CD1c-positive myeloid dendritic cell (primary cell): ENCODE results near the gene HNRNPR.
A peak's percentile ranks its signal among the peaks of the same experiment; 100 is the strongest.
"Not testable (repeated sequence)": the region's sequence is repeated elsewhere in the genome, so short reads cannot be mapped to it uniquely, and the experiment has no call there.

ENCODE experiments used
- DNase-seq: peaks from one replicate; pipeline ENCODE4 v3.0.0-alpha.2; 2016; ENCODE audit errors: extremely low spot score

Gene HNRNPR

DNA sequence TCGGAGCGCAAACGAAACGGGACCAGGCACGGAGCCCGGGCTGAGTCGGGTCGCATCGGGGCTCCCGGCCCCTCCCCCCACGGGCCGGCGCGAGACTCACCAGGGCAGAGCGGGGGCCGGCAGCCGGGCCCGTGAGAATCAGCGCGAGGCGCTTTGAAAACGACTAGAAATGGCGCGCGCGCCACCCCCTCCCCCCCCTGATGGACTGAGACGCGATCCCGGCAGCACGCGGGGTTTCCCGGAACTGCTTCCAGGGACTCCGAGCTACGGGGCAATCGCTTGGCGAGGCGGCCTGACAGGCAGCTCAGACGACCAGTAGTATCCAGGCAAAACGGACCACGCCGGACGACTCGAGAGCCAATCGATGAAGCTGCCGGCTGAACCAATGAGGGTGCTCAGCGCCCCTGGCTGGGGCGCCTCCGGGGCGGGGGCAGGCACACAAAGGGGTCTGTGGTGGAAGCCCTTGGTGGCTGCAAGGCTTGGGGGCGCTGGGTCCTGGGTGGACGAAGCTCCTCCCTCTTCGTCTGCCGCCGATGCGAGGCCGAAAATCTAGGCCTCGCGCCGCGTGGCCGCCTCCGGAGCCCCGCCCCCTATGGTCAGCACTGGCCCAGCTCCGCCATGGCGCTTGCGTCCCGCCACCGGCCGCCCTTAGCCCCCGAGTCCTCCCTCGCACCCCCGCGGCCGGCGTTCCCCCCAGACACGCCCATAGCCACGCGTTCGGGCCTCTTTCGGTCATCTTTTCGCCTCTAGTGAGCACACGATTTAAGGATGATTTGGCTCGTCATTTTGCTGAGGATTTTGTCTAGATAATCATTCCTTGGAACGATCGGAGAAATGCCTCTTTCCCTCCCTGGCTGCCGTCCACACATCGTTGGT is at the start of gene HNRNPR:
Gene HNRNPR, minus strand, starts transcription at position 174 of the 876 bp plus-strand sequence. CDS start 3,276 bp downstream, outside the sequence.
- peak; percentile 100 for DNase-seq

DNA sequence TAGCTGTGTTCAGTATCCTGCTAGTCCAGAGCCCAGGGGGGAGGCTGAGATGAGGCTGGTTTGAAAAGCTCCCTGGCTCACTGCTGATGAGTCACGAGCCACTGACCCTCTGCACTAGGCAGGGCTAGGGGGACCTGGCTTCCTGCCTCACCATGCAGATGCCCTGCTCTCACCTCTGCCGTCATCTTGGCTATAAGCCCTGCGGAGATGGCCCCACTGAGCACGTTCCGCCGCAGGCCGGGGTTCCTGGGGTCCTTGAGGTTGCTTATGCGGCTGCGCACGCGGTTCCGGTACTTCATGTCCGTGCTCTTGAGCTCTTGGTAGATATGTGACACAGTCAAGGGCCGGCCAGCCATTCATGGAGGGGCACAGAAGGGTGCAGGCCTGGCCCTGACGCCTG is 49.6 kb upstream of the HNRNPR start:
- no peak for DNase-seq

DNA sequence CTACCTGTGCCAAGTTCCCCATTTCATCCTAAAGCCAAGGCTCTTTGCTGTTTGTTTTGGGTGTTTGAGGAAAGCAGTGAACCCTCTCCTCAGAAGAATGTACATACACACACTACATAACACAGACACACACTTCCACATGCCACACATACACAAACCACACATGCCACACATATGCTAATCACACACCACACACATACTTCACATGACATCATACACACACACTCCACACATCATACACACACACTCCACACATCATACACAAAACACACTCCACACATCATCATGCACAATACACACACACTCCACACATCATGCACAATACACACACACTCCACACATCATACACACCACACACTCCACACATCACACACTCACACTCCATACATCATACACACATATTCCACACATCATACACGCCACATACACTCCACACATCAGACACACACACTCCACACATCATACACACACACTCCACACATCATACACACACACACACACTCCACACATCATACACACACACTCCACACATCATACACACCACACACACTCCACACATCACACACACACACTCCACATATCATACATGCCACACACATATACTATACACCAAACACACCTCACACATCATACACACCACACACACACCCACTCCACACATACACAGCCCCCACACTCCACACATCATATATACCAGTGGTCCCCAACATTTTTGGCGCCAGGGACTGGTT is 48.2 kb upstream of the HNRNPR start:
- DNase-seq = no peak

DNA sequence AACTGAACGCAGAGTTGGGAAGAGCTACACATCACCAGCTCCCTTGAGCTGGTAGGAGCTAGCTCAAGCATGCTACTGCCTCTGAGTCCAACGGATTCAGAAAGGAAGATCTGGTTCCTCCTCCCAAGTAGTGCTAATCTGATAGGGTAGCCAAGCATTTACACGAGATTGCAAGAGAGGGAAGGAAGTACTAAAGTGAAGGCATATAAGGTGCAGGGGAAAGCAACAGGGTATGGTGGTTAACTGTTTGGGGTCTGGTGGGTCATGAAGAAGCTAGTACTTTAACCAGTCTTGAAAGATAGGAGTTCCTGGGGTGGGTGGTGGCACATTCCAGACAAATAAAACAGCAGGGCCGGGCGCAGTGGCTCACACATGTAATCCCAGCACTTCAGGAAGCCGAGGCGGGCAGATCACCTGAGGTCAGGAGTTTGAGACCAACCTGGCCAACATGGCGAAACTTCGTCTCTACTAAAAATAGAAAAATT is 45.8 kb upstream of the HNRNPR start:
- DNase-seq = no peak

DNA sequence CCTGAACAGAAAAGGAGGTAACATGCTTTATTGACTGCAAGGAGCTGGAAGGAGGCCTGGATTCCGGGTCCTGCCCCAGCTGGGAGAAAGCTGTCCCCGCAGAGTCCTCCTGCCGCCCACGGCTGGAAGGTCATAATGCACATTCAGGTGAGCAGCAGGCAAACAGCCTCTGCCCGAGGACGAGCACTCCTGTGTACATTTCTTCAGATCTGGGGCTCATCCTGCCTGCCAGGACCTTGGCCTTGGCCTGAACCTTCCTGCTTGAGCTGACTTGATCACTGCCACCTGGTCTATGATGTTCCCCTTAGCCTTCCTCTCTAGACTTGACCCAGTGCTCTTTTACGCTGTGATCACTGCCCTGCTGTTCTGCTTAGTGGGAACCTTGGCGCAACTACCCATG is 43.4 kb upstream of the HNRNPR start:
- no peak for DNase-seq

DNA sequence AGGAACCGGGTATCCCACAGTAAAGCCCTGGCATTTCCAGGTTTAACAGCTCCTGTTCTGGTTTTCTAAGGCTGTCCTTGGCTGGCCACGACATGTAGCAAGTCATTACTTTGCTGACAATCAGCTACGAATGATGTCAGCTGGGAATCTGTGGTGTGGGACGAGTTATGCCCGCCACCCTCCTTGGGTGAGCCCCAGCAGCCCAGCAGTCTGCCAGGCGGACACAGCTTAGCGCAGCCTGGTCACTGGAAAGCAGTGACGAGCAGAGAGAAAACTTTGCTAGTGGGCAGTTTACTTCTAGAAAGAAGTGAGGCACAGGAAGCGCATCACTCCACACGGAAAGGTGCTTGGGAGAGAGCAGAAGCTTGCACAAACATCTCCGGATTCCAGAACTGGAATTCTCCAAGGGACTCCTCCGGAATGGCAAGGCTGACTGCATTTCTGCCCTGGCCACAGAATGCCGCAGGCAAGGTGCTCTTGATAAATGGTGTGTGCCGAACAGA is 41.1 kb upstream of the HNRNPR start:
- DNase-seq = no peak

DNA sequence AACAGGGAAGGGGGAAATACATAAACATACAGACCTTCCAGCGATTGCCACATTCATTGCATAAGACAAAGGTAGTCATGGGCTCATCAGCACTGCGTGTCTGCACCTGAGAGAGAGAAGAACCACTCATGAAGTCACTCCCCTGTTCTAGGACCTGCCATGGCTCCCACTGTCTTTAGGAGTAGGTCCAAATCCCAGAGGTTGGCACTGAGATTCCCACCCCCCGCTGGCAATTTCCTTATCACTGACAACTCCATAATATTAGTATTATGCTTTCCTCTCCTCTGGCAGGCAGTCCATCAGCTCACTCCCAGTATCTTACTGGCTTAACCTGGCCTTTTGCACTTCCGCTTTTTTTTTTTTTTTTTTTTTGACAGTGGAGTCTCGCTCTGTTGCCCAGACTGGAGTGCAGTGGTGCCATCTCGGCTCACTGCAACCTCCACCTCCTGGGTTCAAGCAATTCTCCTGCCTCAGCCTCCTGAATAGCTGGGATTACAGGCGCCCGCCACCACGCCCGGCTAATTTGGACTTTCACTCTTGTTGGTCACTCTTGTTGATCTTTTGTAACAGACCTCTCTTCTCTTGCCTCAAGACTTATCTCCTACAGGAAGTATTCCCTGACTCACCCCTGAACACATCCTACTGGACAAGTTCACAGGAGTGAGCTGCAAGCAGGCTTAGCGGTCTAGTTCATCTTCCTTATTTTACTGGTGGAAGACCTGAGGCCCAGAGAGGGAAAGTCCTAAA is 40.4 kb upstream of the HNRNPR start:
- peak; percentile 52 for DNase-seq

DNA sequence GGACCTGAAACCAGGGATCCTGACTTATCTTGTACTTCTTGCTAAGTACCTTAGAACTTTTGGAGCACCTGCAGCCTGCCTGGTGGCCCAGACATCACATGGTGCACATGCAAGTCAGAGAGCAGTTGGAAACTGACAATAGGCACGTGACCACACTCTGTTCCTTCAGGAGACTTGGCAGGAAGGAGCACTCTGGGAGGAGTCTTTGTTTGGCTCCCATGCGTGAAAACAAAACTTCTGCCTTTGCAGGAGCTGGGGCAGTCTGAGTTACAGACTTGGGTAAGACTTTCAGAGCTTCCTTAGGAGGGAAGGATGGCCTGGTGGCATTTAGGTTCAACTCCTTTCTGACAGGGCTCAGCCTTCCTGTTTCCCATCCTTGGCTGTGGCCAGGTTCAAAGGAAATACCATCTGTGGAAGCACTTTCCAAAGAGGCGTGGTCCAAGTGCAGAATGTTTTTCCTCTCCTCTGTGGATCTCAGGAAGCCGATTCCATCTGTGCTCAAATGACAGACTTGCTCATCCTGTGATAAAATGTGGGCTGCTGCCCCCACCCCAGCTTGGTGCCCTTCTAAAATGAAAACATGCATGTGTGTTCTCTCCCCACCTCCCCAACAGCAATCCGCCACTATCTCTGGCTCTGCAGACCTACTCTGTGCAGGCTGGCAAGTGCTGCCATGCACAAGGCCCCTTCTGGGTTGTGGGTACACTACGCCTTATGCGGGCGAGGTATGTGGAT is 39.7 kb upstream of the HNRNPR start:
- no peak for DNase-seq

DNA sequence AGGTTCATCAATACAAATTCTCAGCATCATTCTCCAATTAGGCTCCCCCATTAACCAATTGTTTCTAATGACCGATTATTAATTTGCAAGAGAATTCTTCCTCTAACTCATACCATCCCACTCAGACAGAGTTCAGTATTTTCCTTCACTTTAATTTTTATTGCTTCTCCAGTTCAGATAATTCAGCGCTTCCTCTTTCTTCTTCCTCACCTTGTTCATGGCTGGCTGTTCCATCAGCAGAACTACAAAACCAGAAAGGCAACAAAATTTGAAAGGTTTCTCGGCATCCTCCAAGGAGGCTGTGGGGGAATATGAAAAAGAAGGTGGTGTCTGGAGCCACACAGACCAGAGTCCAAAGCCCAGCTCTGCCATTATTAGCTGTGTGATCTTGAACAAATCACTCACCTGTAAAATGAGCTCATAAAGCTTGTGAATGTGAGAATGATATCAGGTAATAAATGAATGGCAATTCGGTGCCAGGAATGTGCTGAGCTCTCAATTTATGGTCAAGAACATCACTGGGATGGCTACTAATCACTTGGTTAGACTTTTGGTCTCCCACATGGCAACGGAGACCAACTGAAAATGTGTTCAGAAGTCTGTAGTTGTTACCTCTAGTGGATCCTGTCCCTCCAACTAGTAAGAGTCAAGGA is 37.3 kb upstream of the HNRNPR start:
- peak; percentile 13 for DNase-seq

DNA sequence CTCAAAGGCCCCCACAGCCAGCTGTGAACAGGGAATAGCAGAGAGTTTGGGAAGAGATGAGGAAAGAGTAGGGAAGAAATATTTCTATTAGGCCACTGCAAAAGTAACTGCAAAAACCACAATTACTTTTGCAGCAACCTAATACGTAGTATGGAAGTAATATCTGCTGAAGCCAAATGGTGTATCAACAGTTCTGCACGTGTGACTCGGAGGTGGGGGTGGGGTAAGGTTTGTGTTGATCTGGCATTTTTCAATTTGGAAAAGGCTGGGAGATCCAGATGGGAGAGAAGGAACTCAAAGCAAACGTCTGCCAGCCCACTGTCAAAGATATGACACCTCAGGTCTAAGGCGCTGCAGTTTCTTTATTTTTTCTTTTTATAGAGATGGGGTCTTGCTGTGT is 36.6 kb upstream of the HNRNPR start:
- no peak for DNase-seq

DNA sequence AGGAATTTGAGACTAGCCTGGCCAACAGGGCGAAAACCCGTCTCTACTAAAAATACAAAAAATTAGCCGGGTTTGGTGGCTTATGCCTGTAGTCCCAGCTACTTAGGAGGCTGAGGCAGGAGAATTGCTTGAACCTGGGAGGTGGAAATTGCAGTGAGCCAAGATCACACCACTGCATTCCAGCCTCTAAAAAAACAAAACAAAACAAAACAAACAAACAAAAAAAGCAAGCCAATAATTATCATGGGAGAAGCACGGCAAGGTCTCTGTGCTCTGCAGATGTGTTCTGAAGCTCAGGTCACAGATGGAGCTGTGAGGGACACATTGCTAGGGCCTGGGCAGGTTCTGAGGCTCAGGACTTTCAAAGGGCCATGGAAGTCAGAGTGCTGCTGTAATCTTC is 36.2 kb upstream of the HNRNPR start:
- DNase-seq = not testable (repeated sequence)

DNA sequence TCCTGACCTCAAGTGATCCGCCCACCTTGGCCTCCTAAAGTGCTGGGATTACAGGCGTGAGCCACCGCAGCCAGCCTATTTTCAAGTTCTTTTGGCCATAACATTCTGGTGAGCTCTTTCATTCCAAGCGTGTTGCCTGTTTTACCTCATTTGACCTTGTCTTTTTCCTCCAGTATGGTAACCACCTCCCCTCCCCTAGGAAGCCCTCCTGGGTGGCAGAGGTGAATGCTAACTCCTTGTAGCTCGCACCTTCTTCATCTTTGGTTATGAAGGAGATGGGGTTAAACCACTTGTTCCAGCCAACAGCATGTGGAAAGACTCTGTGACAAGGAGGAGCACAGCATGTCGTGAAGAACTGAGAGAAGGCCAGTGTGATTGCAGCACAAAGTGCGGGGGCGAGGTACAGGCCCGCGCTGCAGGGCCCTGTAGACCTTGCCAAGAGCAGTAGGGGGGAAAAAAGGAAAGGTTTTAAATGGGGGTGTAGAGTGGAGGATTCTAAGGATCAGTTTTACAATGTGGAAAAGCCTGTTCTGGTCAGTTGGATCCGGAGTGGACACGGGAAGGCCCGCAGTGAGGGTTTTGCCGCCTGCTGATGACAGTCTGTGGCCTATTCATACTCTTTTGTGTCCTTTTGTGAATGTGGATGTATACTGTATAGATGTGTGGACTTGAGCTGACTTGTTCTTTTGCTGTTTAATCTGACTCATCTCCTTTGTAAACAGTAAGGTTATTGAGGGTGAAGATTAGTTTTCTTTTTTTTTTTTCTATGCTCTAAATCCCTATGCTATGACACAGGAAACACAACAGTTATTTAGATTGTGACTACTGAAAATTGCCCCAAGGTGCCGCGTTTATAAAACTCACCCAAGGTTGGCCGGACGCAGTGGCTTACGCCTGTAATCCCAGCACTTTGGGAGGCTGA is 33.1 kb upstream of the HNRNPR start:
- peak; percentile 19 for DNase-seq

DNA sequence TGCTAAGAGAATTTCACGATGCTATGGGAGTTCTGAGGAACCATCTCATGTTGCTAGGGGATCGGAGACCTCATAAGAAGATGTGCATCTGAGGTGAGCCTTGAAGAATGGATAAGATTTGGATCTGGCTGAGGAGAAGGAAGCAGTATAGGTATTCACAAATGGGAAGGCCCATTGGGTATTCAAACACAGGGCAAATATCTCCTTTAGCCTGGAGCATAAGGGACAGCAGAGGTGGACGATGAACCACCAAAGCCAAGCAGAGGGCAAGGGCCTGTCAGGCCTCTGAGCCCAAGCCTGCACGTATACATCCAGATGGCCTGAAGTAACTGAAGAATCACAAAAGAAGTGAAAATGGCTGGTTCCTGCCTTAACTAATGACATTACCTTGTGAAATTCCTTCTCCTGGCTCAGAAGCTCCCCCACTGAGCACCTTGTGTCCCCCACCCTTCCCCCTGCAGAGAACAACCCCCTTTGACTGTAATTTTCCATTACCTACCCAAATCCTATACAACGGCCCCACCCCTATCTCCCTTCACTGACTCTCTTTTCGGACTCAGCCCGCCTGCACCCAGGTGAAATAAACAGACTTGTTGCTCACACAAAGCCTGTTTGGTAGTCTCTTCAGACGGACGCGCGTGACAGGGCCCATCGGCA is 30.1 kb upstream of the HNRNPR start:
- DNase-seq = not testable (repeated sequence)

DNA sequence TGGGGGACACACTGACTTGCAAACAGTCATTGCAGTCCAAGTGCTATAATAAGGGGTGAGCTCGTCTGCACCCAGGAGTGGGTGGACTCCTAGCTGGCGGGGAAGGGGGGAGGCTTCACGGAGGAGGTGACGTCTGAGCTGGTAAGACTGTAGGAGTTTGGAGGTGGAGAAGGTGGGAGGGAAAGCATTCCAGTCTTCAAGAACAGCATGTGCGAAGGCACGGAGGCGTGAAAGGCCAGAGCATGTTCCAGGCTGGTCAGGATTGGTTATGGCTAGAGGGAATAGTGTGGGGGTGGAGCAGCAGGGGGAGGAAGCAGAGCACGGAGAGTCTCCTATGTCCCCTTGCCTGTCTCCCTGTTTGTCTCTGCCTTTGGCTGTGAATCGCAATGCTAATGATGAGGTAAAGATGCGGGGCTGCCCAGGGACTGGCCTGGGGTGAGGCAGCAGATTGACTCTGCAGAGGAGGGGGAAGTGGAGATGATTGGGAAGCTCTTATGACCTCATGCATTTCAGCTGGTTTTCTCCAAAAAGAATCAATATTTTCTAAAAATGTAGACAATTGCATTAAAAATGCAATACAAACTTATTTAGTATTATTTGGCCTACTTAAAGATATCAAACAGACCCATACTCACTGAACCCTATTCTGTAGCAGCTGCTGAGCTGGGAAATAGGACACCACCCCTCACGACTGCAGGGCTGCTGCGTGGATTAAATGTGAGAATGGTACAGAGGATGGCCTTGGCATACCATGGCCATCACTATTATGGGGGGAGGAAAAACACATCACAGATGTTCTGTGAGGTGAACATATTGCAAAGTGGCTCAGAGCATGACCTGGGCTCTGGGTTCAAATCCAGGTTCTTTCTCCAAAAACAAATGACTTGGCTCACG is 28.1 kb upstream of the HNRNPR start:
- no peak for DNase-seq

DNA sequence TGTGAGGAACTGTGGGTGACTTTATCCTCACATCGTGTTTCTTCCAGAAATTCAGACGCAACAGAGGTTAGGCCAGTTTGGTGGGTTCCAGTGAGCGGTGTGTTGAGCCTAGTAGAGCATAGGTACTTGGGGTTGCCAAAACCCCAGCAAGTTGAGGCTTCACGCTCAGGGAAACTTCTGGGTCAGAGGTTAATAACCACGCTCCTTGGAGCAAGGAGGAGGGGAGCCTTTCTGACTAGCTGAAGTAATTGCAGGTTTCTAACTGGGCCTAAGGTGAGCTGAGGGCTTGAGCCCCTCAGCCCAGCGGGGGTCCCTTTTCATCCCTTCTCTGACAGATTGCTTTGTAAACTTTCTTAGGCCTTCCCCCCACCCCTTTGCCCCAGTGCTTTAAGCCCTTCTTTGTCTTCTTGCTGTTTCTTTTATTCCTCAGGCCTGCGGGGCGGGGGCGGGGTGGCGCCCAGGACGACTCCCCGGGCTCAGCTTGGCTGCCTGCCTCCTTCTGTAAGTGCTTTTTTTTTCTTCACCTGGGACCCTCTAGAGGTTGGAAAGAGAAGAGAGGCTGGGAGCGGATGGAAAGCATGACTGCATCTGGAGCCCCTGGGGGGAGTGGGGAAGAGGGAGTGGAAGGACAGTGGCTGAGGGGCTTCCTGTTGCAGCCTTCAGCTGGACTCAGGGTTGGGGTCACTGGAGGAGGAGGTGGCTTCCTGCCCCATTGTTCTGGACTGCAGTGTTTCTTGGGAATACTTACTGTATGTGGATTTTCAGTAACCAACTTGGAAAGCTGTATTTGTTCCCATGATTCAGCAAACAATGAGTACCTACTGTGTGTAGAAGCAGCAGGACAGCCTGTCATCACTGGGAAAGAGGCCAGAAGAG is 26.9 kb upstream of the HNRNPR start:
- DNase-seq = no peak

DNA sequence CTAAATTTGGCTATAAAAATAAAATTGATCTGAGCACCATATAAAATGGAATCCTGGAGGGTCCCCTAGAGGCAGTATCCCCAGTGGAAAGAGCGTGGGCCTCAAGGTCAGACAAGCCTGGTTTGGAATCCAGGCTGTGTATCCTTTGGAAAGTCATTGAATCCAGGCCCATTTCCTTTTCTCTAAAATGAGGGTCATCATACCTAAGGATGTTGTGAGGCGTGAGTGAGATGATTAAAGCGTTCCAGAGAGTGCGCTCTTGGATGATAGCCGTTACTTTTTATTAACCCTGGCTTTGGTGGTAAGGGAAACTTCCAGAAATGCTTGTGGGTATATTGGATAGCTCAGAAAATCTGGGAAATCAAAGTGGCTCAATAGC is 26.2 kb upstream of the HNRNPR start:
- DNase-seq = no peak
